Epithelial cell of esophagus (primary cell): ENCODE measurements around the gene CWH43.
"Not testable (repeated sequence)": the region's sequence is repeated elsewhere in the genome, so short reads cannot be mapped to it uniquely, and the experiment has no call there.

Source experiments
- DNase-seq: peaks from one replicate; pipeline ENCODE4 v3.0.0; 2010; ENCODE audit warnings: low read depth
- H3K4me3 ChIP-seq: 2 replicates; pipeline ENCODE4 v1.5.1; 2011; ENCODE audit warnings: mild to moderate bottlenecking, low read length, control low read depth
- CTCF ChIP-seq: IDR thresholded peaks from 2 replicates; pipeline ENCODE4 v1.5.1; 2011; ENCODE audit warnings: low read depth, mild to moderate bottlenecking, low read length, control low read depth, inconsistent platforms; ENCODE audit not compliant: insufficient read depth; ENCODE audit errors: missing control alignments

The CWH43 gene

GRCh38 chr4:49099831-49100444, 113.9 kb downstream of the CWH43 start:
- DNase-seq: peak; percentile 52
- not testable (repeated sequence) for H3K4me3 ChIP-seq

- peak; percentile 47 for DNase-seq
These were observed 116.3 kb downstream of the CWH43 start for GRCh38 chr4:49102344-49102898.

GRCh38 chr4:49103436-49104136, 117.5 kb downstream of the CWH43 start:
- H3K4me3 ChIP-seq, DNase-seq: not testable (repeated sequence)

More at GRCh38 chr4:49102344-49102898, 116.3 kb downstream of the CWH43 start:
- not testable (repeated sequence) for H3K4me3 ChIP-seq

GRCh38 chr4:49104231-49104930, 118.3 kb downstream of the CWH43 start:
- DNase-seq: peak; percentile 52
- H3K4me3 ChIP-seq: not testable (repeated sequence)

GRCh38 chr4:49105248-49105904, 119.3 kb downstream of the CWH43 start:
- not testable (repeated sequence) for H3K4me3 ChIP-seq
- TF ChIP-seq CTCF: peak; percentile 1
- DNase-seq: peak; percentile 47

- peak; percentile 68 for DNase-seq
- not testable (repeated sequence) for H3K4me3 ChIP-seq
These were observed 121.2 kb downstream of the CWH43 start for GRCh38 chr4:49107262-49107661.

GRCh38 chr4:49108183-49108978, 122.3 kb downstream of the CWH43 start:
- not testable (repeated sequence) for DNase-seq, H3K4me3 ChIP-seq

GRCh38 chr4:49109567-49110166, 123.6 kb downstream of the CWH43 start:
- not testable (repeated sequence) for DNase-seq, H3K4me3 ChIP-seq

- H3K4me3 ChIP-seq, DNase-seq: not testable (repeated sequence)
These were observed 124.5 kb downstream of the CWH43 start for GRCh38 chr4:49110579-49110978.
